Natural killer cell (primary cell): Measurements from ENCODE around the gene ZSWIM4. TPM values are rescaled to one million over a fixed set of nuclear protein-coding genes. Genes with fewer than 3 reads are reported as not detected.
A peak's percentile ranks its signal among the peaks of the same experiment; 100 is the strongest.

Experiments used
- ATAC-seq, 3 donors: fragments of 150-1000 bp in 2 of 3; fragments of 200-7000 bp in 1 of 3; cut with Tn5 transposase; 1 replicate in 1 of 3; 2 replicates in 2 of 3; pipeline ENCODE4 v1.10.0; 2021; ENCODE audit warnings: mild to moderate bottlenecking in 2 of 3, moderate library complexity in 2 of 3
- DNase-seq, 2 donors: peaks; one replicate each; pipeline versions ENCODE4 v3.0.0 to v3.0.0-alpha.2; 2013 to 2021; ENCODE audit warnings: mixed read lengths in 1 of 2
- H3K27ac ChIP-seq: one replicate; pipeline ENCODE4 v1.5.1; 2013; ENCODE audit warnings: mild to moderate bottlenecking, low read length
- H3K27me3 ChIP-seq: one replicate; pipeline ENCODE4 v1.6.1; 2013; ENCODE audit warnings: low read length; ENCODE audit not compliant: control insufficient read depth, insufficient read depth
- H3K36me3 ChIP-seq: one replicate; pipeline ENCODE4 v1.6.1; 2013; ENCODE audit warnings: low read length; ENCODE audit not compliant: control insufficient read depth, insufficient read depth
- H3K4me1 ChIP-seq: one replicate; pipeline ENCODE4 v1.6.1; 2013; ENCODE audit warnings: low read length; ENCODE audit not compliant: control insufficient read depth, insufficient read depth
- H3K4me3 ChIP-seq: one replicate; pipeline ENCODE4 v1.5.1; 2013; ENCODE audit warnings: low read length
- H3K9me3 ChIP-seq: one replicate; pipeline ENCODE4 v1.6.1; 2013; ENCODE audit warnings: low read length; ENCODE audit not compliant: control insufficient read depth, insufficient read depth
- H3K27ac Mint-ChIP-seq, 2 donors: one replicate each; pipeline ENCODE4 v1.8.0; 2022; ENCODE audit warnings: mild to moderate bottlenecking in 2 of 2, mixed read lengths in 2 of 2, moderate library complexity in 1 of 2
- H3K27me3 Mint-ChIP-seq, 2 donors: one replicate each; pipeline ENCODE4 v1.8.0; 2022; ENCODE audit warnings: low read depth in 2 of 2, mixed read lengths in 2 of 2
- H3K36me3 Mint-ChIP-seq: one replicate; pipeline ENCODE4 v1.8.0; 2022; ENCODE audit warnings: mixed read lengths
- H3K4me1 Mint-ChIP-seq, 2 donors: one replicate each; pipeline ENCODE4 v1.8.0; 2022; ENCODE audit warnings: mixed read lengths in 2 of 2
- H3K4me3 Mint-ChIP-seq: one replicate; pipeline ENCODE4 v1.8.0; 2022; ENCODE audit warnings: mild to moderate bottlenecking, moderate library complexity, mixed read lengths
- H3K9me3 Mint-ChIP-seq, 2 donors: one replicate each; pipeline ENCODE4 v1.8.0; 2022; ENCODE audit warnings: mixed read lengths in 2 of 2
- CTCF ChIP-seq: fragments of 200-600 bp; IDR thresholded peaks from one replicate; pipeline ENCODE4 v1.8.0; 2022; ENCODE audit warnings: antibody characterized with exemption
- WGBS: methylation state at CpG from one replicate; pipeline ENCODE4 v1.1.7; 2013; ENCODE audit warnings: missing lambda C conversion rate; ENCODE audit not compliant: insufficient coverage; 5-methylcytosine and 5-hydroxymethylcytosine counted together
- intact Hi-C: fragments of 100-400 bp; cut with micrococcal nuclease; formaldehyde crosslinking; loops from one replicate; pipeline ENCODE4 v1.14.2; 2022
- total RNA-seq, 4 donors: library from RNA; stranded (reverse); fragments of 120-200 nt in 1 of 4; gene quantifications; one replicate each; pipeline versions ENCODE4 v1.2.3 to v1.2.4, GENCODE V29; 2013 to 2022

ZSWIM4 gene
- total RNA-seq, 3 donors from 2014 or later (not counting 1 experiment from before 2014, with no cell fraction given), result 5.8 to 5.9 (median 5.9) TPM

GRCh38 chr19:13861714-13862531 is 66.7 kb downstream of the ZSWIM4 start:
- H3K9me3 ChIP-seq, result no peaks in the 10 kb centered on the region
- peak; percentile 98 for TF ChIP-seq CTCF
- DNase-seq (peak; percentile 93 to 95), ATAC-seq (peak; percentile 84 to 96 (median 87))
- intact Hi-C loops, result loop anchor here (1.0 to 2.0 kb wide), 5 partner anchors 15 to 585 kb away; no protein-coding TSS in a partner anchor
- peaks cover 24 to 44% of the 10 kb centered on the region in 2 donors for H3K4me1 Mint-ChIP-seq
- H3K27ac ChIP-seq, result peak overlapping the region; percentile 99
- peak overlapping the region; percentile 96 for H3K4me3 Mint-ChIP-seq
- peak overlapping the region; percentile 59 for H3K4me3 ChIP-seq
- H3K27ac Mint-ChIP-seq, result peak overlapping the region; percentile 97 to 100
- H3K36me3 ChIP-seq, result no peaks in the 10 kb centered on the region
- peaks cover 16 to 24% of the 10 kb centered on the region in 2 donors for H3K27me3 Mint-ChIP-seq
- H3K4me1 ChIP-seq, result peaks cover 34% of the 10 kb centered on the region
- no peaks in the 10 kb centered on the region for H3K9me3 Mint-ChIP-seq
- H3K27me3 ChIP-seq, result peaks cover 21% of the 10 kb centered on the region
- under 1% methylated on average over 25 of the region's 27 CpGs for WGBS
- no peaks in the 10 kb centered on the region for H3K36me3 Mint-ChIP-seq

GRCh38 chr19:13864046-13864666 is 68.9 kb downstream of the ZSWIM4 start:
- Histone ChIP-seq H3K27me3 (peaks cover 21% of the 10 kb centered on the region), H3K9me3 (no peaks in the 10 kb centered on the region), H3K4me1 (peaks cover 34% of the 10 kb centered on the region), H3K27ac (no peak overlapping the region), H3K4me3 (no peak overlapping the region), H3K36me3 (no peaks in the 10 kb centered on the region)
- peak in 1 of 2 donors; percentile 49 for DNase-seq
- no peaks in the 10 kb centered on the region for H3K9me3 Mint-ChIP-seq
- no peaks in the 10 kb centered on the region for H3K36me3 Mint-ChIP-seq
- WGBS, result 25% methylated on average over 13 of the region's 13 CpGs
- no peak for ATAC-seq
- intact Hi-C loops, result no loop called here
- peaks cover 17 to 32% of the 10 kb centered on the region in 2 donors for H3K27me3 Mint-ChIP-seq
- H3K4me1 Mint-ChIP-seq, result peaks cover 24 to 44% of the 10 kb centered on the region in 2 donors
- peak overlapping the region; percentile 78 for H3K4me3 Mint-ChIP-seq
- TF ChIP-seq CTCF, result no peak
- peak overlapping the region in 1 of 2 donors; percentile 100 for H3K27ac Mint-ChIP-seq

- 3% methylated on average over 106 of the region's 113 CpGs for WGBS
- intact Hi-C loops, result no loop called here
- DNase-seq, result peak in 1 of 2 donors; percentile 50
These were observed 69.7 kb downstream of the ZSWIM4 start for GRCh38 chr19:13864667-13865570.

More at GRCh38 chr19:13864667-13865570, 69.7 kb downstream of the ZSWIM4 start:
- H3K27me3 Mint-ChIP-seq, result peaks cover 17 to 32% of the 10 kb centered on the region in 2 donors
- no peak overlapping the region for H3K4me3 ChIP-seq
- no peak overlapping the region for H3K27ac ChIP-seq
- H3K36me3 Mint-ChIP-seq, result no peaks in the 10 kb centered on the region
- H3K4me1 Mint-ChIP-seq, result peaks cover 24 to 39% of the 10 kb centered on the region in 2 donors
- H3K9me3 Mint-ChIP-seq, result no peaks in the 10 kb centered on the region
- H3K36me3 ChIP-seq, result no peaks in the 10 kb centered on the region
- peaks cover 21% of the 10 kb centered on the region for H3K27me3 ChIP-seq
- H3K27ac Mint-ChIP-seq, result peak overlapping the region in 1 of 2 donors; percentile 100
- peaks cover 34% of the 10 kb centered on the region for H3K4me1 ChIP-seq
- no peaks in the 10 kb centered on the region for H3K9me3 ChIP-seq
- no peak for TF ChIP-seq CTCF
- H3K4me3 Mint-ChIP-seq, result peak overlapping the region; percentile 78
- no peak for ATAC-seq
